GM21360 (cell line): ENCODE results near the gene LGALS16.
"Not testable (repeated sequence)": the region's sequence is repeated elsewhere in the genome, so short reads cannot be mapped to it uniquely, and the experiment has no call there.

Experiments used
- ATAC-seq: cut with Tn5 transposase; IDR thresholded peaks from one replicate; pipeline ENCODE4 v1.9.1; 2021; ENCODE audit warnings: mild to moderate bottlenecking, moderate library complexity; ENCODE audit not compliant: unreplicated experiment

LGALS16 gene

GRCh38 chr19:39655613-39656012, at the start of gene LGALS16:
Gene LGALS16, plus strand, starts transcription at chr19:39655913. Its CDS starts 49 bp downstream, at chr19:39655962.
- ATAC-seq, result no peak

GRCh38 chr19:39607021-39607420, 48.7 kb upstream of the LGALS16 start:
- ATAC-seq, result no peak

- no peak for ATAC-seq
These were observed 48.2 kb upstream of the LGALS16 start for GRCh38 chr19:39607561-39607960.

- ATAC-seq, result no peak
These were observed 42.1 kb upstream of the LGALS16 start for GRCh38 chr19:39613597-39613996.

GRCh38 chr19:39617745-39618144, 38.0 kb upstream of the LGALS16 start:
- no peak for ATAC-seq

- ATAC-seq, result no peak
These were observed 31.8 kb upstream of the LGALS16 start for GRCh38 chr19:39623946-39624345.

GRCh38 chr19:39627631-39628030, 28.1 kb upstream of the LGALS16 start:
- not testable (repeated sequence) for ATAC-seq

GRCh38 chr19:39631178-39631577, 24.5 kb upstream of the LGALS16 start:
- ATAC-seq, result no peak

- no peak for ATAC-seq
These were observed 24.1 kb upstream of the LGALS16 start for GRCh38 chr19:39631626-39632025.

GRCh38 chr19:39637891-39638290, 17.8 kb upstream of the LGALS16 start:
- no peak for ATAC-seq

GRCh38 chr19:39641773-39642172, 13.9 kb upstream of the LGALS16 start:
- no peak for ATAC-seq

GRCh38 chr19:39643591-39643990, 12.1 kb upstream of the LGALS16 start:
- ATAC-seq, result no peak

GRCh38 chr19:39645800-39646411, 9.8 kb upstream of the LGALS16 start:
- ATAC-seq, result no peak

GRCh38 chr19:39647918-39648317, 7.8 kb upstream of the LGALS16 start:
- no peak for ATAC-seq

- ATAC-seq, result no peak
These were observed 4.1 kb downstream of the LGALS16 start for GRCh38 chr19:39659791-39660190.

- no peak for ATAC-seq
These were observed 4.9 kb downstream of the LGALS16 start for GRCh38 chr19:39660661-39661060.

- no peak for ATAC-seq
These were observed 5.9 kb downstream of the LGALS16 start for GRCh38 chr19:39661565-39661964.

- not testable (repeated sequence) for ATAC-seq
These were observed 14.1 kb downstream of the LGALS16 start for GRCh38 chr19:39669860-39670259.

GRCh38 chr19:39670998-39671397, 15.3 kb downstream of the LGALS16 start:
- no peak for ATAC-seq

- ATAC-seq, result no peak
These were observed 16.1 kb downstream of the LGALS16 start for GRCh38 chr19:39671739-39672363.

GRCh38 chr19:39672473-39672872, 16.8 kb downstream of the LGALS16 start:
- no peak for ATAC-seq

- ATAC-seq, result not testable (repeated sequence)
These were observed 18.1 kb downstream of the LGALS16 start for GRCh38 chr19:39673862-39674261.

GRCh38 chr19:39676004-39676403, 20.3 kb downstream of the LGALS16 start:
- no peak for ATAC-seq
